Neural cell (in vitro differentiated cells): ENCODE data around the gene RAET1G.

ENCODE experiments used
- CTCF ChIP-seq: fragments of 450-650 bp; IDR thresholded peaks from 2 replicates; pipeline ENCODE4 v1.5.1; 2014; ENCODE audit warnings: antibody characterized with exemption, mild to moderate bottlenecking, moderate library complexity; ENCODE audit not compliant: poor library complexity, severe bottlenecking
- EZH2 ChIP-seq: fragments of 200-600, 300-800 bp; shearing (Covaris generic), sonication (generic); IDR thresholded peaks from 2 replicates; pipeline ENCODE4 v1.6.1; 2014; ENCODE audit warnings: antibody characterized with exemption, low read length, borderline replicate concordance, mild to moderate bottlenecking; ENCODE audit not compliant: insufficient read depth, poor library complexity, severe bottlenecking
- POLR2AphosphoS5 ChIP-seq: IDR thresholded peaks from 2 replicates; pipeline ENCODE4 v1.6.1; 2012
- RAD21 ChIP-seq: fragments of 450-650 bp; conservative IDR thresholded peaks from 2 replicates; pipeline ENCODE4 v1.6.1; 2014; ENCODE audit warnings: antibody characterized with exemption, mild to moderate bottlenecking, moderate library complexity
- REST ChIP-seq: IDR thresholded peaks from 2 replicates; pipeline ENCODE4 v1.6.1; 2012; ENCODE audit warnings: borderline replicate concordance
- TAF1 ChIP-seq: IDR thresholded peaks from 2 replicates; pipeline ENCODE4 v1.6.1; 2012; ENCODE audit warnings: low read depth

GRCh38 chr6:149890629-149891045 lies 32.3 kb downstream of the RAET1G start:
- TF ChIP-seq EZH2 (no peak), CTCF (no peak), REST (no peak), POLR2AphosphoS5 (no peak), RAD21 (no peak), TAF1 (no peak)
